Parathyroid adenoma (tissue), 2 donors: ENCODE results near the gene S1PR3.

ENCODE experiments used
- H2AFZ ChIP-seq: fragments of 300-600 bp; sonication (generic); one replicate; pipeline ENCODE4 v1.7.0; 2017; ENCODE audit warnings: antibody characterized with exemption, mild to moderate bottlenecking
- H3K27ac ChIP-seq: fragments of 300-600 bp; sonication (generic); one replicate; pipeline ENCODE4 v1.7.0; 2017
- H3K27me3 ChIP-seq: fragments of 300-600 bp; sonication (generic); one replicate; pipeline ENCODE4 v1.7.0; 2017; ENCODE audit warnings: low read length; ENCODE audit not compliant: control insufficient read depth, insufficient read depth
- H3K36me3 ChIP-seq: fragments of 300-600 bp; sonication (generic); one replicate; pipeline ENCODE4 v1.7.0; 2017; ENCODE audit warnings: low read length; ENCODE audit not compliant: control insufficient read depth, insufficient read depth
- H3K4me1 ChIP-seq: fragments of 300-600 bp; sonication (generic); one replicate; pipeline ENCODE4 v1.7.0; 2017; ENCODE audit warnings: control low read depth
- H3K4me2 ChIP-seq: fragments of 300-600 bp; sonication (generic); one replicate; pipeline ENCODE4 v1.7.0; 2017; ENCODE audit warnings: low read length
- H3K4me3 ChIP-seq: fragments of 300-600 bp; sonication (generic); one replicate; pipeline ENCODE4 v1.7.0; 2017; ENCODE audit warnings: low read depth, low read length
- H3K79me2 ChIP-seq: fragments of 300-600 bp; sonication (generic); one replicate; pipeline ENCODE4 v1.7.0; 2017; ENCODE audit warnings: control low read depth
- H3K9ac ChIP-seq: fragments of 300-600 bp; sonication (generic); one replicate; pipeline ENCODE4 v1.7.0; 2017; ENCODE audit warnings: mild to moderate bottlenecking
- H3K9me3 ChIP-seq: fragments of 300-600 bp; sonication (generic); one replicate; pipeline ENCODE4 v1.7.0; 2017; ENCODE audit warnings: low read length; ENCODE audit not compliant: control insufficient read depth
- CTCF ChIP-seq: fragments of 300-600 bp; sonication (generic); IDR thresholded peaks from one replicate; pipeline ENCODE4 v1.7.0; 2017; ENCODE audit warnings: antibody characterized with exemption, mild to moderate bottlenecking
- donor health status: primary hyperparathyroidism.

Gene S1PR3

DNA sequence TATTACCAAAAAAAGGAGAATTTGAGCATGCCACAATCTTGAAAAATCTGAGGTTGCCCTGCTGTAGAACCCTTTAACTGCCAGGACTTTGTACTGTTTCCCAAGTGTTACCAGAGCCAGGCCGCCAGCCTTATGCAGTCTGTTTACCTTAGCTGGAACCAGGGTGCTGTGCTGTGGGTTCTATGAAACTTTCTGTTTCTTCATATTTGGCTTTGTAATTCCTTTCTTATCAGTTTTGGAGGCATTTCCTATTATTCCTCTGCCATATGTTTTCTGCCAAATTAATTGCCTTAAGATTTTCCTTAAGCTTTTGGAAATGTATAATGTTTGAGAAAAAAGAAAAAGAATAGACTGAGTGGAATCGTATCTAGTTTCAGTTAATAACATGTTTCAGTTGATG, 2.1 kb downstream of the S1PR3 start:
- Histone ChIP-seq H3K27ac (no peak overlapping the region), H3K4me1 (no peaks in the 10 kb centered on the region), H3K9me3 (no peaks in the 10 kb centered on the region), H3K9ac (no peak overlapping the region), H3K4me3 (no peak overlapping the region), H3K27me3 (no peaks in the 10 kb centered on the region), H3K36me3 (no peaks in the 10 kb centered on the region), H3K79me2 (no peaks in the 10 kb centered on the region), H3K4me2 (no peak overlapping the region), H2AFZ (no peak overlapping the region)
- no peak for TF ChIP-seq CTCF

DNA sequence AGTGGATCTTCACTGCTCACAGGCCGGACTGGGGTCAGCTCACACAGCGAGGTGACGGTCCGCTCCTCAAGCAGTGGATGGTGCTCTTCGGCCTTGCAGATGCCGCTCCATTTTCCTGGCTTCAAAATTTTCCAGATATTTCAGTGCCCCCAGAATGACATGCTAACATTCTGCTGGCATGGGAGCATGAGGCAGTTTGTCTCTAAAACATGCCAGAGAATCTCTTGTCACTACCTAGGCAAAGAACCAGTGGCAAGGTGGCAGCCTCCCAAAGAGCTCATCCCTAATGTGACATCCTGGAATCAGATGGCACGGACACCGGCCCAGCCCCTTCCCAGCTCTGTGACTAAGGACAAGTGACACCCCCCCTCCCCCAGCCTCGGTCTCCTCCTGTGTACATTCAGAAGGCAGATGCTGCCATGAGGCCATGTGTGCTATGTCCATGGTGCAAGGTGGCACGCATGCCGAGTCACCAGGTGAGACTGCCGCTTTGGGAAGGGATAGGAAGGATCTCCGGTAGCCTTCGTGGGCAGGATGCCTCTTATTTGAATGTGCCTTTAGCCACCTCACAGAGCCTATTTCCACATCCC, 2.7 kb downstream of the S1PR3 start:
- no peaks in the 10 kb centered on the region for H3K4me1 ChIP-seq
- no peak overlapping the region for H3K27ac ChIP-seq
- no peaks in the 10 kb centered on the region for H3K79me2 ChIP-seq
- H3K9me3 ChIP-seq = no peaks in the 10 kb centered on the region
- no peaks in the 10 kb centered on the region for H3K27me3 ChIP-seq
- no peak for TF ChIP-seq CTCF
- no peak overlapping the region for H3K4me2 ChIP-seq
- no peak overlapping the region for H3K9ac ChIP-seq
- no peak overlapping the region for H2AFZ ChIP-seq
- H3K4me3 ChIP-seq = no peak overlapping the region
- no peaks in the 10 kb centered on the region for H3K36me3 ChIP-seq

DNA sequence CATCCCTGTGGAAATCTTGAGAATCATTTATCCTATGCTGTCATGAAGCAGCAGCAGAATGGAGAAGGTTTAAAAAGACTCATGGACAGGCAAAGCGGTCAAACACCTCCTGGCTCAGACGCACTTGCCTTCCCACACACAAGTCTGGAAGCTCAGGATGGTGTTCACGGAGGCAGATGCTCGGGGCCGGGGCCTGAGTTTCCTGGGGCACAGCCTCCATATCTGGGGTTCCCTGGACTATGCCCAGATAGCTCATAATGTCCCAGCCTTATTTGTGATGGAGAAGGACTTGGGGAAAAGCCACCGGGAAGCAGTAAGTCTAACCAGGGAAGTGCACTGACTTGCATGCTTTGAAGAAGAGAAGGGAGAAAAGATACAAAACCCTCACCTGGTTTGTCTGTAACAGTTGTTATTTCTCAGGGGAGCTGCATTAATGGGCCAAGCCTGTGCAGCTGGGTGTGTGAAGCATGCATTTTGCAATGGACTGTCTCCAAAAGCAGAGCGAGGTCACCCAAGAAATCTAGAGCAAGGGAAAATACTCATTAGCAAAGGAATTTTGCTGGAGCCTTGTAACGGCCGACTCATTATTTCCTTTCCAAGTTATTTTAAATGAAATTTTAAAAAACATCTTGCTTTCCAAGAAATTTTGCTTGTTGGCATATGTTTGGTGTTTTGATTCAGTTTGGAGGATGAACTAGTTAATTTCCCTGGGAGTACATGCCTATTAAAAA, 3.4 kb downstream of the S1PR3 start:
- no peaks in the 10 kb centered on the region for H3K9me3 ChIP-seq
- no peaks in the 10 kb centered on the region for H3K79me2 ChIP-seq
- no peak overlapping the region for H2AFZ ChIP-seq
- H3K4me1 ChIP-seq = no peaks in the 10 kb centered on the region
- no peaks in the 10 kb centered on the region for H3K36me3 ChIP-seq
- H3K9ac ChIP-seq = no peak overlapping the region
- H3K4me3 ChIP-seq = no peak overlapping the region
- H3K4me2 ChIP-seq = no peak overlapping the region
- H3K27me3 ChIP-seq = no peaks in the 10 kb centered on the region
- no peak for TF ChIP-seq CTCF
- H3K27ac ChIP-seq = no peak overlapping the region

DNA sequence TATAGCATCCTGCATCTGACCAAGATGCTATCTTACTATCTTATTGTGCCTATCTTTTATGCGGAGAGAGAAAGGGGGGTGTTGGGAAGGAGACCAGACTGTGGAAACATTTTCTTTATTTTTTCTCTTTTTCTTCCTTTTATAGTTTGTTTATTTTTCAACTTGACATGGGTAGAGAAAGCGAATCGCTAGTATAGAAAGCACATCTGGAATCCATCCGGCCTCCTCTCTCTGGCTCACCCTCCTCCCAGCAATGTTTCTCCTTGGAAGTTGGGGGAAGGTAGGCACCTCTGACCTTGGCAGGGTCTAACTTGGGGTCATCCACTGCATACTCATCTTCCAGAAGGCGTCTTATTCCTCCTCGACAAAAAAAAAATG, 3.9 kb downstream of the S1PR3 start:
- H3K9me3 ChIP-seq = no peaks in the 10 kb centered on the region
- no peak overlapping the region for H3K4me2 ChIP-seq
- H3K27me3 ChIP-seq = no peaks in the 10 kb centered on the region
- no peaks in the 10 kb centered on the region for H3K4me1 ChIP-seq
- H3K4me3 ChIP-seq = no peak overlapping the region
- H3K79me2 ChIP-seq = no peaks in the 10 kb centered on the region
- no peak for TF ChIP-seq CTCF
- H3K36me3 ChIP-seq = no peaks in the 10 kb centered on the region
- H2AFZ ChIP-seq = no peak overlapping the region
- no peak overlapping the region for H3K9ac ChIP-seq
- no peak overlapping the region for H3K27ac ChIP-seq

DNA sequence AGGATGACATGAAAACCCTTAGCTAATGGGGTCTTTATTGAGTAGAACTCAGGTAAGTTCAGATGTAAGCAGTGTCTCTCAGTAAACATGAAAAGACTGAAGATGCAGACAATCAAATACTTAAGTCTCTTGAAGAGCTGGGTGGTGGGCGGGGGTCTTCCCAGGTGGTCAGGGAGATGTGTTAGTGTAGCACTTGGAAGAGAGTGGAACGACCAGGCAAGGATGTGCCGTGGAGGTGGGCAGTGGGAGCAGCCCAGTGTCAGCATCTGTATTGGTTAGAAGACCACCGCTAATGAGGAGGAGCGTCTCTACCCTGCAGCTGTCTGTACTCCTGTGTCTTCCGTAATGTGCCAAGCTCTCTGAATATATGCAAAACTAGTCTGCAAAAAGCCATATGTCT, 4.4 kb downstream of the S1PR3 start:
- no peak overlapping the region for H3K27ac ChIP-seq
- no peaks in the 10 kb centered on the region for H3K27me3 ChIP-seq
- H3K4me3 ChIP-seq = no peak overlapping the region
- no peaks in the 10 kb centered on the region for H3K36me3 ChIP-seq
- no peak overlapping the region for H3K9ac ChIP-seq
- H2AFZ ChIP-seq = no peak overlapping the region
- no peaks in the 10 kb centered on the region for H3K79me2 ChIP-seq
- TF ChIP-seq CTCF = no peak
- H3K4me1 ChIP-seq = no peaks in the 10 kb centered on the region
- no peaks in the 10 kb centered on the region for H3K9me3 ChIP-seq
- no peak overlapping the region for H3K4me2 ChIP-seq
